HL-60 (cell line): ENCODE measurements around the gene SCUBE1.

ENCODE experiments used
- DNase-seq, 2 experiments: peaks; one replicate each; pipeline ENCODE4 v3.0.0-alpha.2; 2010 to 2020; ENCODE audit warnings: low read depth in 1 of 2, low spot score in 1 of 2
- H3K27ac ChIP-seq: fragments of 250-450 bp; sonication (Bioruptor Pico); replicated peaks from 2 replicates; pipeline ENCODE4 v1.5.1; 2020; ENCODE audit warnings: mild to moderate bottlenecking, moderate library complexity
- H3K27me3 ChIP-seq: fragments of 250-450 bp; sonication (Bioruptor Pico); 2 replicates; pipeline ENCODE4 v1.5.1; 2021; ENCODE audit warnings: mild to moderate bottlenecking, moderate library complexity; ENCODE audit not compliant: insufficient read depth, poor library complexity, severe bottlenecking
- H3K4me3 ChIP-seq: replicated peaks from 2 replicates; pipeline ENCODE4 v1.5.1; 2011; ENCODE audit warnings: mild to moderate bottlenecking, control low read depth, low read length; ENCODE audit not compliant: insufficient read depth
- CTCF ChIP-seq: IDR thresholded peaks from one replicate; pipeline ENCODE4 v1.5.1; 2011; ENCODE audit warnings: low read length, control low read depth, inconsistent platforms; ENCODE audit not compliant: insufficient read depth
- GABPA ChIP-seq: IDR thresholded peaks from 2 replicates; pipeline ENCODE4 v1.6.1; 2012; ENCODE audit warnings: low read depth
- POLR2AphosphoS5 ChIP-seq: IDR thresholded peaks from 2 replicates; pipeline ENCODE4 v1.6.1; 2012; ENCODE audit warnings: low read depth
- REST ChIP-seq: IDR thresholded peaks from 2 replicates; pipeline ENCODE4 v1.6.1; 2012; ENCODE audit warnings: low read depth; ENCODE audit not compliant: insufficient replicate concordance
- SPI1 ChIP-seq: IDR thresholded peaks from 2 replicates; pipeline ENCODE4 v1.6.1; 2012; ENCODE audit warnings: low read depth, mild to moderate bottlenecking, borderline replicate concordance

The SCUBE1 gene

GRCh38 chr22:43218786-43219185 is 124.4 kb downstream of the SCUBE1 start:
- no peak overlapping the region for H3K27ac ChIP-seq
- H3K4me3 ChIP-seq: no peak overlapping the region
- no peaks in the 10 kb centered on the region for H3K27me3 ChIP-seq
- DNase-seq: no peak
- TF ChIP-seq SPI1 (no peak), POLR2AphosphoS5 (no peak), CTCF (no peak), GABPA (no peak), REST (no peak)

GRCh38 chr22:43217285-43218030 is 125.7 kb downstream of the SCUBE1 start:
- H3K4me3 ChIP-seq: no peak overlapping the region
- H3K27me3 ChIP-seq: no peaks in the 10 kb centered on the region
- H3K27ac ChIP-seq: no peak overlapping the region
- DNase-seq: no peak
- no peak for TF ChIP-seq GABPA
- no peak for TF ChIP-seq SPI1
- no peak for TF ChIP-seq POLR2AphosphoS5
- TF ChIP-seq CTCF: no peak
- no peak for TF ChIP-seq REST

GRCh38 chr22:43216738-43217137 is 126.4 kb downstream of the SCUBE1 start:
- no peaks in the 10 kb centered on the region for H3K27me3 ChIP-seq

More at GRCh38 chr22:43216738-43217137, 126.4 kb downstream of the SCUBE1 start:
- Histone ChIP-seq H3K27ac (no peak overlapping the region), H3K4me3 (no peak overlapping the region)
- TF ChIP-seq SPI1 (no peak), REST (no peak), CTCF (no peak), POLR2AphosphoS5 (no peak), GABPA (no peak)
- DNase-seq: no peak
